Esophagus muscularis mucosa (tissue), 4 donors: ENCODE results near the gene TRMT10A.

Experiments
- EP300 ChIP-seq: sonication (generic); formaldehyde crosslinking; IDR thresholded peaks from one replicate; pipeline ENCODE4 v1.6.1; 2017; ENCODE audit warnings: antibody characterized with exemption
- POLR2A ChIP-seq: fragments of 450-650 bp; IDR thresholded peaks from one replicate; pipeline ENCODE4 v1.6.1; 2017; ENCODE audit warnings: antibody characterized with exemption, moderate library complexity, mild to moderate bottlenecking, low read depth
- POLR2AphosphoS5 ChIP-seq, 2 donors: sonication (generic); formaldehyde crosslinking; IDR thresholded peaks; one replicate each; pipeline ENCODE4 v1.6.1; 2017; ENCODE audit warnings: antibody characterized with exemption in 2 of 2
- TF ChIP-seq, protein P1 (sequence below), 3 experiments: fragments of 200-600 bp in 2 of 3; fragments of 450-650 bp in 1 of 3; sonication (generic) in 2 of 3; IDR thresholded peaks; one replicate each; pipeline ENCODE4 v1.5.1; 2017 to 2019; ENCODE audit warnings: antibody characterized with exemption in 3 of 3, mild to moderate bottlenecking in 2 of 3, moderate library complexity in 1 of 3

DNA sequence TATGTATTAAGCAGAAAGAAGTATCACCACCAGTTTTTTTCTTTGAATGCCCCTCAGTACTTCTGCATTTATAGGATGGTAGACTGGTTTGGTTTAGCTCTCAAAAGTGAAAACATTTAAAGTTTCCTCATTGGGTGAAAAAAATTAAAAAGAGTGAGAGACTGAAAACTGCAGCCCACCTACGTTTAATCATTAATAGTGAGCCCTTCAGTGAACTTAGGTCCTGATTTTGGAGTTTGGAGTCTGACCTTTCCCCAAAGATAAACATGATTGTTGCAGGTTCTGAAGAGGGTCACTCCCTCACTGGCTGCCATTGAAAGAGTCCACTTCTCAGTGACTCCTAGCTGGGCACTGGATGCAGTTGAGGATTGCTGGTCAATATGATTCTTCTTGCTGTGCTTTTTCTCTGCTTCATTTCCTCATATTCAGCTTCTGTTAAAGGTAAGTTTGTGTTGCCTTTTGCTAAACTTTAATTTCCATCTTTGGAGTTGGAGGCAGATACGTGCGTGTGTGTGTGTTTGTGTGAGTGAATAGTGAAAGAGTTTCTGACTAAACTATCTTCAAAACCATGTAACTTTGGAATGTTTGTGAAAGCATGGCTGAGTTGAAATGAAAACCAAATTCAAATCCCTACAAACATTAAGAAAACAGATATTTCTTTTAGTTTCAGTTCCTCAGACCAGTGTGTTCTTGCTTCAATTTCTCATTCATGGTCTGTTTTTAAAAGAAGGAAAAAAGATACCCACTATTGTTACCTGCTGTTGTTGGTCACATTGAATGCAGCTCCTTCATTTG, 10.9 kb upstream of the TRMT10A start, which contains the start of gene MTTP:
- TF ChIP-seq, protein P1, sequence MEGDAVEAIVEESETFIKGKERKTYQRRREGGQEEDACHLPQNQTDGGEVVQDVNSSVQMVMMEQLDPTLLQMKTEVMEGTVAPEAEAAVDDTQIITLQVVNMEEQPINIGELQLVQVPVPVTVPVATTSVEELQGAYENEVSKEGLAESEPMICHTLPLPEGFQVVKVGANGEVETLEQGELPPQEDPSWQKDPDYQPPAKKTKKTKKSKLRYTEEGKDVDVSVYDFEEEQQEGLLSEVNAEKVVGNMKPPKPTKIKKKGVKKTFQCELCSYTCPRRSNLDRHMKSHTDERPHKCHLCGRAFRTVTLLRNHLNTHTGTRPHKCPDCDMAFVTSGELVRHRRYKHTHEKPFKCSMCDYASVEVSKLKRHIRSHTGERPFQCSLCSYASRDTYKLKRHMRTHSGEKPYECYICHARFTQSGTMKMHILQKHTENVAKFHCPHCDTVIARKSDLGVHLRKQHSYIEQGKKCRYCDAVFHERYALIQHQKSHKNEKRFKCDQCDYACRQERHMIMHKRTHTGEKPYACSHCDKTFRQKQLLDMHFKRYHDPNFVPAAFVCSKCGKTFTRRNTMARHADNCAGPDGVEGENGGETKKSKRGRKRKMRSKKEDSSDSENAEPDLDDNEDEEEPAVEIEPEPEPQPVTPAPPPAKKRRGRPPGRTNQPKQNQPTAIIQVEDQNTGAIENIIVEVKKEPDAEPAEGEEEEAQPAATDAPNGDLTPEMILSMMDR (IDR thresholded peaks at IDR 0.05), result no peak
- TF ChIP-seq POLR2A (no peak), POLR2AphosphoS5 (IDR thresholded peaks at IDR 0.05) (no peak), EP300 (no peak)
